Retina (tissue), 1 donor: Measurements from ENCODE around the gene LRRC56.

Source experiments
- DNase-seq: peaks from one replicate; pipeline ENCODE4 v3.0.0-alpha.2; 2016

LRRC56 gene

DNA sequence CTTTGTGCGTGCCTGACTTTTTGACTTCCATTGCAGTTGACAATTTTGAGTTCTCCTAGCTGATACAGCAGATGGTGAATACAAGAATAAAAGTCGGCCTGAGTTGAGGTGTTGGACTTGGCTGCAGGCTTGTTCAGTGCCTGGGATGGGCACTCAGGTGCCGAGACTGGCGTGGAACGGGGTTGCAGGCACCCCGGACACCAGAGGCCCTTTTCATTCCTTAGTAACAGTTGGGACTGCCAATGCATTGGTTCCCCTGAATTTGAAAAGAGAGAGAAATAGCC, 40.2 kb downstream of the LRRC56 start:
- DNase-seq: no peak

DNA sequence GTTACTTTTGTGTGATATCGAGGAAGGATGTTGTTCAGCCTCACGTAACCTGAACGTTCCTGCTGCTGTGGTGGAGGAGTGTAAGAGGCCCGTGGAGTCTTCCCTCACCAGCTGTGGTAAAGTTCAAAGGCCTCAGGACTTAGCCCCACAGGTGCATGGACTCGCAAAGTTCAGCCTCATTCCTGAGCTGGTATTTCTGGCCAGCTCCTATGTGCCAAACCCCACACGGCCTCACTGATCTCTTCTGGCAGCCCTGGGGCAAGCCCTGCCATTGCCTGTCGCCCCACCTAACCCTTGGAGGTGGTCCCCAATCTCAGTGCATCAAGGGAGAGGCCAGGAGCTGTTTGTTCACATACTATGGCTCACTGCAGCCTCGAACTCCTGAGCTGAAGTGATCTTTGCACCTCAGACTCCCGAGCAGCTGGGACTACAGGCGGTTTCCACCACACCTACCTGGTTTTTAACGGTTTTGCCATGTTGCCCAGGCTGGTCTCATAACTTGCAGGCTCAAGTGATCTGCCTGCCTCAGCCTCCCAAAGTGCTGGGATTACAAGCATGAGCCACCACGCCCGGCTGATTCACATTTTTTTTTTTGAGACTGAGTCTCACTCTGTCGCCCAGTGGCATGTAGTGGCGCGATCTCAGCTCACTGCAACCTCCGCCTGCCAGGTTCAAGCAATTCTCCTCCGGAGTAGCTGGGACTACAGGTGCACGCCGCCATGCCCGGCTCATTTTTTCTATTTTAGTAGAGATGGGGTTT, 41.1 kb downstream of the LRRC56 start:
- DNase-seq: no peak

DNA sequence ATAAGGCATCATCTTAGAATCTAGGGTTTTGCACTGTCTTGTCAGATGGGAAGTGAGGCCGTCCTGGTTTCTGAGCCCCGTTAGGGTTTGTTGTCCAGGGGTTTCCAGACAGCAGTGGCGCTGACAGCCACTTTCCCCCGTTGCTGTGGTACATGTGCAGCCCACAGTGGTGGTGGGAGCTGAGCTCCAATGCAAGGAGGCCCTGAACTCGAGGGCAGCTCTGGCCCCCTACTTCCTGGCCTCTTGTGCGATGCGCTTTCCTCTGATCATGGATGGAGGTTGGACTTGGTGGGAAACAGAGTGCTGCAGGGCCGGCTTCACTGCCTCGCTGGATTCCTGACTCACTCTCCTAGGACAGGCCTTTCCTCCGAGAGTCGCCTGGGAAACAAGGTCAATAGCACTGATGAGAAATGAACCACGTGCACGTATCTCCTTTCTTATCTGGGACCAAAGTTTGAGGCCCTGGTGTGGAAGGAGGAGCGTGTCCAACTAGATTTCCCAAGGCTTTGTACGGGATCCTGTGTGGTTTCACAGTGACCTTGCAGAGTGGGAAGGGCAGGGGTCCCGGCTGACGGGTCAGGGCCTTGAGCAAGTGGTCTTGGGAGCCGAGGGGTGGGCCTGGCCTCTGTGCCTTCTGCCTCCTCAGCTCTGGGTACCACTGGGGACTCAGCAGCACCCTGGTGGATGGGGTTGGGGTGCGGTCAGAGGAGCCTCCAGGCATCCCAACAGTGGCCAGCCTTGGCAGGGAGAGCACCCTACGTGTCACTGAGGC, 42.7 kb downstream of the LRRC56 start:
- DNase-seq: no peak

DNA sequence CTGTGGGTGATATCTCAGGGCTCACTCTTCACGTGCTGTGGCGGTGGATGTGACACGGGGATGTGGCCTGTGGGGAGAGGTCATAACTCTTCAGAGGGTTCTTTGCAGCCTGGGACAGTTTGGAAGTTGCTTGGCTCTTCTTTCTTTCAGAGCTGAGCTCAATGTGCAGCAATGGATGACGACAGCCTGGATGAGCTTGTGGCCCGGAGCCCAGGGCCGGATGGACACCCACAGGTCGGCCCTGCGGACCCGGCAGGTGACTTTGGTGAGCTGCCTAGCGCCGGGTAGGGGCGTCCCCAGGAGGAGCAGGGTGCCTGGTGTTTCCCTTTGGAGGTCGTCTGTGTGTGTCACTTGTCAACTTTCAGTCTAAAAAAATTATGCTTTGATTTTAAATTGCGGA, 44.0 kb downstream of the LRRC56 start:
- no peak for DNase-seq

DNA sequence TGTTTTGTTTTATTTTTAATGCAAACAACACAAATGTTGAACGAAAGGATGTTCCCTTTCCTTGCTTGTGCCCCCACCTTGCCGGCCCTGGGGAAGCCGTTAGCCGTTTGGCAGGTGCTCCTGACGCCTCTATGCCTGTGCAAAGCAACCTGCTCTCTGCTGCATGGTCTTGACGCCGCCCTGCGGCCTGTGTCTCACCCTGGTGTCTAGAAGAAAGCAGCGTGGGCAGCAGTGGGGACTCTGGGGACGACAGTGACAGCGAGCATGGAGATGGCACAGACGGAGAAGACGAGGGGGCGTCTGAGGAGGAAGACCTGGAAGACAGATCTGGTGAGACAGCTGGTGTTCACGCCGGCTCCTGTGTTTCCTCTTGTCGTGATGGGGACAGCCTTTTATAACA, 44.4 kb downstream of the LRRC56 start:
- no peak for DNase-seq

DNA sequence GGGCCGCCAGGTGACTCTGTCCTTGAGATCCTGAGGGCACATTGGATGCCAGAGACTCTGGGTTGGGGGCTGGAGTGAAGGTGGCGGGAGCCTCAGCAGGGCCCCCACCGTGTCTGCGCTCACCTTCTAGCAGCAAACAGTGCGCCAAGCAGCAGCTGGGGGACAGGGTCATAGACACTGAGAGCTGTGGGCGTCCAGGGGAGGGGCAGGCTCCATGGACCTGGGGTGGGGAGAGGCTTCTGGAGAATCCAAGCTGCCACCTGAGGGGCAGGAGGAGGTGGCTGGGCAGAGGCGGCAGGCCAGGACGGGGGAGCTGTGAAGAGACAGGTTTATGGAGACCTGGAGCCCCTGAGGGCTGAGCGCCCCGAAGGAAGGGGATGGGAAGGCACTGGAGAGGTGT, 47.0 kb downstream of the LRRC56 start:
- no peak for DNase-seq

DNA sequence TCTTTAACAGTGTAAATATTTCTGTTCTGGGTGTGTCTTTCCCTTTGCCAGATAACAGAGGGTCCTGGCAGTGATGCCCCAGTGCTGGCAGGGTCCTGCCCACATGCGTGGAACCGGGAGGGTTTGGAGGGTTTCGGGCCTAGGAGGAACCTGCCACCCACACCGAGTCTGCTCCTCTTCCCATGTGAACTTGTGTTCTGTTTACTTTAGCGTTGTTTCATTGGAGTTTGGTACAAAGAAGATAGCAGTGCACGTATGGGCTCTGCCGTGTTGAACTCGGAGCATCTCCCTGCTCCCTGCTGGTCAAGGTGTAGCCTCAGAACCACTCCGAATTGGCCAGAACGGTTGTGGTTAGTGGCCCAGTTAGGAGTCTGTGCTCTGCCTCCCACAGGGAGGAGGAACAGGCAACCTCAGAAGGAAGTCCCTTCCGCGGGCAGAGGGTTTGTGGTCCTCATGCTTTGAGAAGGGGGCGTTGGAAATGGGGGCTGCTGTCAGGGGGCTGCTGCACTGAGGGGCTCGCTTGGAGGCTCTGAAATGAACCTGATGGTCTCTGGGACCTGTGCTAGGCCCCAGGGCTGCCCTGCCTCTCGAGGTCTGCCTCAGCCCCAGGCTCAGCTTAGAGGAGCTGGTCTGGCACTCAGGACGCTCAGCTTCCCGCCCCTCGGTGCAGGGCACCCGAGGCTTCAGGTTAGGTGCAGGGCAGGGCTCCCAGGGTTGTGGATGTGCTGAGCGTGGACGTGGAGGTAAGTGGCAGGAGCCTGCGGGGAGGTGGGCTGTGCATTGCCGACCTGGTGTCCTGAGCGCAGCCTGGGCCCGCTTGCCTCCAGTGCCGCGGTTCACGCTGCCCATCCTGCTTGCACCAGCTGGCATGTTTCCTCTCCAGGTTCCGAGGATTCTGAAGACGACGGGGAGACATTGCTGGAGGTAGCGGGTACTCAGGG, 49.3 kb downstream of the LRRC56 start:
- no peak for DNase-seq

DNA sequence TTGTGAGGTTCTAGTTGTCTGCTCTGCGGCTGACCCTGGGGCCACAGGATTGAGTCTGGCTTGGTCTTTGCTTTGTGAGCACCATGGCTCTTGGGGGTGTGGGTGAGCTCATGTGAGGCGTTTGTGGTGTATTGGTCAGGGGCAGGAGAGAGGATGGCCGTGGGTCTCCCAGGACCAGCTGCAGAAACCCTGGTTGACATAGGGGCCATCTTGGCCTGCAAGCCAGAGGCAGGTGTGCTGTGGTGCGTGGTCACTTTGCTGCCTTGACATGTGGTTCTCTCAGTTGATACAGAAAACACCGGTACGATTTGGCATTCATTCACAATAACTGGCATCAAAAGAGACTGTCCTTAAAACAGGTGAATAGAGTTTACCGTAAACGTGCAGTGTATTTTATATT, 50.2 kb downstream of the LRRC56 start:
- DNase-seq: no peak

DNA sequence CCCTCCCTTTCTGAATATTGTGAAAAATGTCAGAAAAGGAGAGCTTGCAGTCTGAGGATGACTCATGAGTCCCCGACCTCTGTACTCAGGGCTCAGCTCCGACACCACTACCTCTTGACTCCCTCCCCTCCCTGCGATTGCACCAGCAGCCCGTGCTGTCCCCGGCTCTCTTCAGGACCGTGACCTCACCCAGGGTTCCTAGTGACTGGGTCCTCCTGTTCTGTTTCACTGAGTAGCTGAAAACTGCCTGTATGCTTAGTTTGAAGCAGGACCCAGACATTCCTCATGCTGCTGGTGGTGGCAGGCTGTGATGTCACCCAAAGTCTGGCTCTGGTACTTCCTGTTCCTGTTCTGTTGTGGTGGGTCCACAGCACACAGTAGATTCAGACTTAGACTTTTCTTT, 50.7 kb downstream of the LRRC56 start:
- DNase-seq: no peak

DNA sequence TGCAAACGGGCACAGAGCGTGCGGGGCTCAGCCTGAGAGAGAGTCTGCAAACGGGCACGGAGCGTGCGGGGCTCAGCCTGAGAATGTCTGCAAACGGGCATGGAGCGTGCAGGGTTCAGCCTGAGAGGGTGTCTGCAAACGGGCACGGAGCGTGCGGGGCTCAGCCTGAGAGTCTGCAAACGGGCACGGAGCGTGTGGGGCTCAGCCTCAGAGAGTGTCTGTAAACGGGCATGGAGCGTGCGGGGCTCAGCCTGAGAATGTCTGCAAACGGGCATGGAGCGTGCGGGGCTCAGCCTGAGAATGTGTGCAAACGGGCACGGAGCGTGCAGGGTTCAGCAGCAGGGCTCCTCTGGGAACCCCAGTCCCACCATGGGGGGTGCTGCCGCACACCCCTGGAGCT, 52.5 kb downstream of the LRRC56 start:
- no peak for DNase-seq

DNA sequence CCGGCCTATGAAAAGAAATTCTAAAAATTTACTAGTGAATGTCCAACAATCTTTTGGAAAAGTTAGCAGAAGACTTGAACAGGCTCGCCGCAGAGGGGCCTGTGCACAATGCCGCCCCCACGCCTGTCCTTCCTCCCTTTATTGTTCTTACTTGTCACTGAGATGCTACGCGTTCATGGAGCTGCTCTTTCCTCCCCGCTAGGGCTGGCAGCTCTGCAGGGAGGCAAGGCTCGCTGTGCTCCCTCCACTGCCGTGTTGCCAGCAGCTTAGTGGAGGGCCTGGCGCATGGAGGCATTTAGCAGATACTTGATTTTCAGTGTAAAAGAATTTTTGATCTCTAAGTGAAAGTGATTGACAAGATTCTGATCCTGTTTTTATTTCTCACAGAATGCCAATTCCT, 53.7 kb downstream of the LRRC56 start:
- no peak for DNase-seq

DNA sequence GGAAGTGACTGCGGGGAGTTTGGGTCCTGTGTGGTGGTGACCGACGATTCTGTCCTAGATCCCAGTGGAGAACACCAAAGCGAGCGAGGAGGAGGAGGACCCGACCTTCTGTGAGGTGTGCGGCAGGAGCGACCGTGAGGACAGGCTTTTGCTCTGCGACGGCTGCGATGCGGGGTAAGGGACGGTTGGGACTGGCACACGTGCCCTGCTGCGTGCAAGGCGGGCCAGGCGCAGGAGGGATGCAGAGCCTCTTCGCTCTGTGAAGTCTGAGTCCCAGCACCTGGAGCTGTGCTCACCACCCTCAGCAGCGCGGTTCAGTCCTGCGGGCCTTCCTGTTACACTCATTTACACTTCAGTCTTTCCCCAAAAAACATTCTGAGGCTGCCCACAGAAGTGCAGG, 55.2 kb downstream of the LRRC56 start:
- no peak for DNase-seq

DNA sequence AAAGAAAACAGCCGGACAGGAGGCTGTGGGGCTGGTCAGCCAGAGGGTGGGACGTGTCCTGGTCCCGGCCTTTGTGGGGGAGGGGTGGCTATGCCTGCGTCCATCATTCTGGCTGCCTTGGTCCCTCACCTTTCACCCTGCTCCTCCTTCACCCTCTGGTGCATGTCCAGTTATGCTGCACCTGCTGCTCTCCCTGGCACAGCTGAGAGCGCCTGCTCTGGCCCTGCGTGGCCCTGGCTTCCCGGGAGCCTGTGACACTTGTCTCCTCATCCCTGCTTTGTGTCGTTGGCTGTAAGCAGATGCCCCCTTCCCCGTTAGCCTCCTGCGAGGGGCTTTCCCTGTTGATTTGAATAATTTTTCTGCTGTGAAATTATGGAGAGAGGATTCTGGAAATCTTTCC, 55.6 kb downstream of the LRRC56 start:
- DNase-seq: no peak

DNA sequence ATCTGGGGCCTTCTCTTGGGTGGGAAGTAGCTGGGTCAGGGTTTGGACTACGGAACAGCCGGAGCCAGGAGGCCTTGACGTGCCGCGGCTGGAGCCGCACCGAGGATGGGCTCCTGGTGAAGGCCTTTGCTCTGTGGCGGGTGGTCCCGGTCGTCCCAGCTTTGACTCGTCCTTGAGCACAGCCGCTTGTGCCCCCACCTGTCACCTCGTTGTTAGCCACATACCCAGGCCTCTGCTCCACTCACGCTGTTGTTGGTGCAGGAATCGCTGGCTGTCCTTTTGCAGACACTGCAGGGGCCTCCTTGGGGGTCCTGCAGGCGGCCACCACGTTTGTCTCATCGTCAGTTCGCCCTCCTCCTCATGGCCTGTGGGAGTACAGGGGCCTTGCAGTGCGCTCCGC, 56.0 kb downstream of the LRRC56 start:
- no peak for DNase-seq

DNA sequence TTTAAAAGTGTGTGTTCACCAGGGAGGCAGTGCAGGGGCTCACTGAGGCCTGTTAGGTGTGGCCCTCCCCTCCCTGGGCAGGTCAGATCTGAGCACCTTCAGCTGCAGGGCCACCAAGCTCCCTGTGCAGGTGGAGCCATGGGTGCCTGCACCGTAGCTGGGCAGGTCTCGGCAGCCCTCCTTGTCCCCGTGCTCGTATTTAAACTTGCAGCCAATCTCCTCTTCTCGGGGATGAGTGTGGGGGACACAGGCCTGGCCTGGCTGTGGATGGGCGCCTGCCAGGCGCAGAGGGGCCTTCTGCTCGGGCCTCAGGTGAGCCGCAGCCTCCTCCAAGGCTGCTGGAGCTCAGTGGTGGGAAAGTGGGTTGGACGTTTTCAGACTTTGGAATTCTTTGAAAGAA, 58.1 kb downstream of the LRRC56 start:
- no peak for DNase-seq

DNA sequence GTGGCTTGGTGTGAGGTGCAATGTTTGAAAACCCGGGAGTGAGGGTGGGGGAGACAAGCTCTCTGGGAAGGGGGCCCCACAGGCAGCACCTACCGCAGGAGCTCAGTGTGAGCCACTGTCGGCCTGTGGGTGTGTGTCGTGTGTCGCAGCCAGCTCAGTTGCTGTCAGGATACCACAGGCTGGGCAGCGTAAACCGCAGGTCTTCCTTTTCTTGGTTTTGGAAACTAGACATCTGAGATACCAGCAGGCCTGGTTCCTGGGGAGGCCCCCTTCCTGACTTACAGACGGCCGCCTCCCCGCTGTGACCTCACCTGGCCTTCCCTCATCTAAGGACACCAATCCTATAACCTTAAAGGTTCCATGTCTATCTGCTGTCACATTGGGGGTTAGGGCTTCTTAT, 59.0 kb downstream of the LRRC56 start:
- DNase-seq: no peak

DNA sequence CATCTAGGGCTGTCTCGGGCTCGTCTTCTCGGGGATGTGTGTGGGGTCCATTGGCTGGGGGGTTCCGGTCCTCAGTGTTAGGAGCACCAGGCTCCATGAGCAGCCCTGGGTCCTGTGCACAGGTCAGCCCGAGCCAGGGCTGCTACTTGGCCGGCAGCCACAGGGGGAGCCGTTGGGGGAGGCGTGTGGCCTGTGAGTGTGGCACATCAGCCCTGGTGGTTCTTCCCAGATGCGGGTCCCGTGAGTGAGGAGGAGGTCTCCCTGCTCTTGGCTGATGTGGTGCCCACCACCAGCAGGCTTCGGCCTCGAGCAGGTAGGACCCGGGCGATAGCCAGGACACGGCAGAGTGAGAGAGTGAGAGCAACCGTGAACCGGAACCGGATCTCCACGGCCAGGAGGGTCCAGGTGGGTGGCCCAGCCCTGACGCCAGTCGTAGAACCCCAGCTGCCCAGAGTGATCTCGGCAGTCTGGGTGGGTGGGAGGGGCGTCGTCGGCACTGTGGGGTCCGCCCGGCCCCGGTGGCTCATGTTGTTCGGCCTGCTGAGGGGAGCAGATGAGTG, 59.9 kb downstream of the LRRC56 start:
- no peak for DNase-seq

DNA sequence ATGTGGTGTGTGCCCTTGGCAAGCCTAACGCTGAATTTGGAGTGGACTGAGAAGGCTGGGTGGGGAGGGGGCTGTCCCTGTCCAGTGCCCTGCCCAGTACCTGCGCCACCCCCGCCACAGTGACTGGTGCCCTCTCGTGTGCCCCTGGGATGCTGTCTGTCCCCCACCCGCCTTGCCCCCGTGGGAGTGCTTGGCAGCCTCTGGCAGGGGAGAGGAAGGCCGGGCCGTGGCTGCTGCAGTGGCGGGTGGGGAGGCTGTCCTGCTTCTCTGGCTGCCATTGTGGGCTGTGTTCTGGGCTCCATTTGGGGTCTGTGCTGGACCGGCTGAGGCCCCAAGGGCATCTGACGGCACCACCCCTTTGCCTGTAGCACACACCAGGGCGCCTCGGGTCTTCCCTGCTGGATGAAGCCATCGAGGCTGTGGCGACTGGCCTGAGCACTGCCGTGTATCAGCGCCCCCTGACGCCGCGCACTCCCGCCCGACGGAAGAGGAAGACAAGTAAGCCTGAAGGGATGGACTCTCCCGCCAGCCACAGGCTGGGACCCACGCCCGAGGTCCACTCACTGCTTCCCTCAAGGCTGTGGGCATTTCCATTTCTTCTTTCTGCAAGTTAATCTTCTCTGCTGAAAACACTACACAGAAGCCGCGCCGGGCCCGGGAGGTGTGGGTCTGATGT, 60.8 kb downstream of the LRRC56 start:
- no peak for DNase-seq

DNA sequence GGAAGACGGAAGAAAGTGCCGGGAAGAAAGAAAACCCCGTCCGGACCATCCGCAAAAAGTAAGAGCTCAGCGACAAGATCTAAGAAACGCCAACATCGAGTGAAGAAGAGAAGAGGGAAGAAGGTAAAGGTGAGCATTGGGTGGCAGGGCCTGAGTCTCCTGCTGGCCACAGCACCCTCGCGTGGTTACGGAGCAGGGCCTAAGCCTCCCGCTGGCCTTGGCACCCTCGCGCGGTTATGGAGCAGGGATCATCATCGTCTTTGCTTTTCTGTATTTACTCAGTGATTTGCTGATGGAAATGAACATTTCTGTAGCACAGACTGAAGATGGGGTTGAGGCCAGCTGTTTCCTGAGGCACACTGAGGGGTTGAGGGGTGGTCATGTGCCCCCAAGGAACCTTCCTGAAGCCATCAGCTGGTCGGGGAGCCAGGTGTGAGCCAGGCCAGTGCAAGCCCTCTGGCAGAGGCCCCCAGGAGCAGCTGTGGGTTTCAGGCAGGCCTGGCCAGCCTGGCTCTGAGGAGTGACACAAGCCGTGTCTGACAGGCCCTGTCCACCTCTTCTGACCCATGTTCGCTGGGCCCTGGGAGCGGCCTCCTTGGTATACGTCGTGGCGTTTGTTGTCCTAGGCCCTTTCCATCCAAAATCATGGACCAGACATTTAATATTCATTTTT, 64.4 kb downstream of the LRRC56 start:
- no peak for DNase-seq

DNA sequence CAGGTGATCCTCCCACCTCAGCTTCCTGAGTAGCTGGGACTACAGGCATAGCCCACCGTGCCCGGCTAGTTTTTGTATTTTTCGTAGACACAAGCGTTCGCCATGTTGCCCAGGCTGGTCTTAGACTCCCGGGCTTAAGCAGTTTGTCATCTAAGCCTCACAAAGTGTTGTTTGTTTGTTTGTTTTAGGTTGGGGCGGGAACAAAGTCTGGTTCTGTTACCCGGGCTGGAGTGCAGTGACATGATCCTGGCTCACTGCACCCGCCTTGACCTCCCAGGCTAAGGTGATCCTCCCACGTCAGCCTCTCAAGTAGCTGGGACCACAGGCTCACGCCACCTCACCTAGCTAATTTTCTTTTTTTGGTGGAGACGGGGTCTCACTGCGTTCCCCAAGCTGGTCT, 65.8 kb downstream of the LRRC56 start:
- DNase-seq: no peak
